GM19351 (cell line): Measurements from ENCODE around the gene FZD1.

Source experiments
- ATAC-seq: cut with Tn5 transposase; IDR thresholded peaks from one replicate; pipeline ENCODE4 v1.9.1; 2021; ENCODE audit warnings: mild to moderate bottlenecking, moderate library complexity; ENCODE audit not compliant: unreplicated experiment

The FZD1 gene

GRCh38 chr7:91264046-91264923 is at the start of gene FZD1:
Gene FZD1 (plus strand): TSS chr7:91264433. CDS start chr7:91264881, 448 bp downstream.
- peak; percentile 85 for ATAC-seq

- ATAC-seq, result no peak
Measured at GRCh38 chr7:91226411-91226810, 37.8 kb upstream of the FZD1 start.

- ATAC-seq, result no peak
Measured at GRCh38 chr7:91228327-91228726, 35.9 kb upstream of the FZD1 start.

GRCh38 chr7:91228927-91229558 is 35.2 kb upstream of the FZD1 start:
- no peak for ATAC-seq

GRCh38 chr7:91230100-91230499 is 34.1 kb upstream of the FZD1 start:
- ATAC-seq, result no peak

- no peak for ATAC-seq
Measured at GRCh38 chr7:91230503-91230902, 33.7 kb upstream of the FZD1 start.

- ATAC-seq, result no peak
Measured at GRCh38 chr7:91233212-91233611, 31.0 kb upstream of the FZD1 start.

- ATAC-seq, result no peak
Measured at GRCh38 chr7:91235211-91235832, 28.9 kb upstream of the FZD1 start.

GRCh38 chr7:91239171-91239604 is 25.0 kb upstream of the FZD1 start:
- ATAC-seq, result no peak

- no peak for ATAC-seq
Measured at GRCh38 chr7:91239772-91240171, 24.5 kb upstream of the FZD1 start.

- no peak for ATAC-seq
Measured at GRCh38 chr7:91240376-91240941, 23.8 kb upstream of the FZD1 start.

- no peak for ATAC-seq
Measured at GRCh38 chr7:91242097-91242844, 22.0 kb upstream of the FZD1 start.

GRCh38 chr7:91243591-91244301 is 20.5 kb upstream of the FZD1 start:
- no peak for ATAC-seq

GRCh38 chr7:91247500-91247899 is 16.7 kb upstream of the FZD1 start:
- ATAC-seq, result no peak

- no peak for ATAC-seq
Measured at GRCh38 chr7:91248996-91249395, 15.2 kb upstream of the FZD1 start.

- ATAC-seq, result no peak
Measured at GRCh38 chr7:91249506-91250233, 14.6 kb upstream of the FZD1 start.

- ATAC-seq, result no peak
Measured at GRCh38 chr7:91250706-91251105, 13.5 kb upstream of the FZD1 start.

- no peak for ATAC-seq
Measured at GRCh38 chr7:91251877-91252276, 12.4 kb upstream of the FZD1 start.

GRCh38 chr7:91263384-91264045 is 718 bp upstream of the FZD1 start:
- ATAC-seq, result no peak
